Measurements from ENCODE around the gene BAG1.

DNA sequence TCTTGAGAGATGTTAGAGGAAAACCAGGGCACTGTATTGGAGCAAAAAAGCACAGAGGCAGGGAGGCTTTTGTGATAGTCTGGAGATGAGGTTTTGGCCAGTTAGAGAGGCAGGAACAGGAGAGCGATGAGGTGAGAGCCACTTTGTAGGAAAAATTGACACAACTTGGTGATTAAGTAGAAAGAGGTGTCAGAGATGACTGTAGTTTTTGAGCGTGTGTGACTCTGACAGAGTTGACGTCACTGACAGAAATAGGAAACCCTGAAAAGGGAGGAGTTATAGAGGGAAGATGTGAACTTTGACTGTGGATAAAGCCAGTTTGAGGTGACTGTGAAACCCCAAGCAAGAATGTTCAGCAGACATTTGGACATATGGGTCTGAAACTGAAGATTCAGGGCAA, 41.5 kb upstream of the BAG1 start:
- TF ChIP-seq, protein P1, sequence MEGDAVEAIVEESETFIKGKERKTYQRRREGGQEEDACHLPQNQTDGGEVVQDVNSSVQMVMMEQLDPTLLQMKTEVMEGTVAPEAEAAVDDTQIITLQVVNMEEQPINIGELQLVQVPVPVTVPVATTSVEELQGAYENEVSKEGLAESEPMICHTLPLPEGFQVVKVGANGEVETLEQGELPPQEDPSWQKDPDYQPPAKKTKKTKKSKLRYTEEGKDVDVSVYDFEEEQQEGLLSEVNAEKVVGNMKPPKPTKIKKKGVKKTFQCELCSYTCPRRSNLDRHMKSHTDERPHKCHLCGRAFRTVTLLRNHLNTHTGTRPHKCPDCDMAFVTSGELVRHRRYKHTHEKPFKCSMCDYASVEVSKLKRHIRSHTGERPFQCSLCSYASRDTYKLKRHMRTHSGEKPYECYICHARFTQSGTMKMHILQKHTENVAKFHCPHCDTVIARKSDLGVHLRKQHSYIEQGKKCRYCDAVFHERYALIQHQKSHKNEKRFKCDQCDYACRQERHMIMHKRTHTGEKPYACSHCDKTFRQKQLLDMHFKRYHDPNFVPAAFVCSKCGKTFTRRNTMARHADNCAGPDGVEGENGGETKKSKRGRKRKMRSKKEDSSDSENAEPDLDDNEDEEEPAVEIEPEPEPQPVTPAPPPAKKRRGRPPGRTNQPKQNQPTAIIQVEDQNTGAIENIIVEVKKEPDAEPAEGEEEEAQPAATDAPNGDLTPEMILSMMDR (IDR thresholded peaks at IDR 0.05; ENCODE audit: insufficient read depth, low read length), result no peak
- TF ChIP-seq POLR2AphosphoS5 (IDR thresholded peaks at IDR 0.05; ENCODE audit: low read depth) (no peak), REST (IDR thresholded peaks at IDR 0.05; ENCODE audit: insufficient replicate concordance, low read depth) (no peak), GABPA (IDR thresholded peaks at IDR 0.05; ENCODE audit: low read depth) (no peak), SPI1 (IDR thresholded peaks at IDR 0.05; ENCODE audit: borderline replicate concordance, low read depth) (no peak)

Data from HL-60 (cell line).